Limb (tissue), 2 donors: ENCODE data around the gene SEMA4F.

Experiments used
- DNase-seq, 2 donors: peaks; one replicate each; pipeline ENCODE4 v3.0.0-alpha.2; 2016; ENCODE audit errors: extremely low spot score in 2 of 2

The SEMA4F gene

DNA sequence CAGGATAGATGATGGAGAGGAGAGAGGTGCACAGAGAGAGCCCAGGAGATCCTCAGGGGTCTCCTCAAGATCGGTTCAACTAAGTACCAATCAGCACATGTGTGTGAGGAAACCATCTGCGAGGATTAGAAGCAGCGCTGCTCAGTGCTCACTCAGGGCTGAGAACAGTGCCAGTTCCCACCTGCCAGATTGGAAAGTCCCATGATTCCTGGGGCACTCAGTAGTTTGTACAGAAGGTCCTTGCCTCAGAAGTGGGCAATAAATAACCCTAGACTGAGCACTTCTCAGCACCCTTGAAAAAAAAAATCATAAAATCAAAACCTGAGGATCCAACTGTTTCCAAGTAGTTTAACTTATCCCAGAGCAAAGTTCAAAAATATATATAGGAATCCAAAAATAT lies 53.8 kb downstream of the SEMA4F start:
- DNase-seq: no peak

DNA sequence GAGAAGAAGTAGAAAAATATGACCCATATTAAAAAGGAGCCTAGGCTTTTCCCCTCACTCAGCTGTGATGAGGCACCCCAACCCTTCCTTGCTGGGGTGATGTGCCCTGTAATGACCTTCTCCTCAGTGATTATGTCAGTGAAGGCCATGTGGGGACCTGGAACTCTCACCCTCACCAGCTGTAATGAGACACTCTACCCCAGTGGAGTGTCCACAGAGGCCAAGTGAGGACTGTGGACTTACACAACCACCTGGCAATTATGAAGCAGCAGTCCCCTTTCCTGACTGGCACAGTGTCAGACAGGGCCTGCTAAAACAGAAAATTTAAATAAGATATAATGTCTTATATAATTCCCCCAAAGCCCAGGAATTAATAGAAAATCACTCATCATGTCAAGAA lies 54.2 kb downstream of the SEMA4F start:
- no peak for DNase-seq

DNA sequence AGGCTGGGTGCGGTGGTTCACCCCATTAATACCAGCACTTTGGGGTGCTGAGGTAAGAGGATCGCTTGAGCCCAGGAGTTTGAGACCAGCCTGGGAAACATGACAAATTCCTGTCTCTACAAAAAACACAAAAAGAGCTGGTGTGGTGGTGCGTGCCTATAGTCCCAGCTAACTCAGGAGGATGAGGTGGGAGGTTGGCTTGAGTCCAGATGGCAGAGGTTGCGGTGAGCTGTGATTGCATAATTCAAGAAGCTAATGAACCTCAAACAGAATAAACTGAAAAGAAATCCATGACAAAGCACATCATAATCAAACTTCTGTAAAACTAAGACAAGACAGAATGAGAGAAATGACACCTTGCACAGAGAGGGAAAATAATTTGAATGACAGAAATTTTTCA lies 54.8 kb downstream of the SEMA4F start:
- DNase-seq: no peak

DNA sequence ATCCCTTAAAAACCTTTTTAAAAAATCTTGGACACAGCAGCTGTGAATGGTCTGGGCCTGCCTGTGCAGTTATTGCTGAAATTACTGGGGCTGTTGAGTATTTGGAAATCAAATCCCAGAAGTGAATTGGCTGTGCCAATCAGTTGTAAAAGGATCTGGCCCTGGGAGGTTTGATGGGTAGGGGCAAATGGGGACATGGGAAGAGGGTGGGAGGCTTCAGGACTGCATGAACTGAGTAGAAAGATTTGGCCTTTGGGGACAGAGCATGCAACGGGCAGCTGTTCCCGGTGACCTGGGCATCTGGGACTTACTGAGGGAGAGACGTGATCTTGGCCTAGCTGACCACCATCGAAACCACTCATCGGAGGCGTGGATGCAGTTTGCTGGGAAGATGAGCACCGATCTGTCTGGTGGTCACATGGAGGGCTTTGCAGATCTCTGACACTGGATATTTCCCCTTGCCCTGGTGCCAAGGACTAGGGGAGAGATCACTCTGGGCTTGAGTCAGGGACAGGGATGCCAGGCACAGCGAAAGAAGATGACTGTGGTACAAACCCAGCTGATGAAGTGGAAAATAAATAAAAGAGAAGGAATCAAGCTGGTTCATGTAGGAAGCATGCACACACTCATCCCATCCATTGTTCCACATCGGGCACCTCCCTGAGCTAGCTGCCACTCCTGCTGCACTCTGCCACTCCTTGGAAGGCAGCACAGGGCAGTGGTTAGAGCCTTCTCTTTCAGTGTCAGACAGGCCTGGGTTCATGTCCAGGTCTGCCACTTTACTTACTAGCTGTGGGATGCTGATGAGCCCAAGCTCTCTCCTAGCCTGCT lies 58.4 kb downstream of the SEMA4F start:
- no peak for DNase-seq

DNA sequence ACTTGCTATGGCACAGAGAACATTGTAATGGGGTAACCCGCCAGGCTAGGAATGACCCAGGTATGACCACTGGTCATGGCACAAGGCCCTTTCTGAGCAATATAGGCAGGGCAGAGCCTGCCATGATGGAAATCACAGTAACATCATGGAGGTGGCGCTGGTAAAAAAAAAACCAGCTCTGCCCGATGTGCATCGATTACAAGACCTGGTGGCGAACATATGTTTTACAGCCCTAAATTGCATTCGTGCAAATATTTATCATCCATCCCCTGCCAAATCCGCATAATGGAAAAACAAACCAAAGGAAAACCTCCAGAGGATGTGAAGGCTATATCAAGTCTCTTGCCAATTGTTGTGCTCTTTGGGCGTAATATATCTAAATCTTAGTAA lies 60.6 kb downstream of the SEMA4F start:
- DNase-seq: no peak

DNA sequence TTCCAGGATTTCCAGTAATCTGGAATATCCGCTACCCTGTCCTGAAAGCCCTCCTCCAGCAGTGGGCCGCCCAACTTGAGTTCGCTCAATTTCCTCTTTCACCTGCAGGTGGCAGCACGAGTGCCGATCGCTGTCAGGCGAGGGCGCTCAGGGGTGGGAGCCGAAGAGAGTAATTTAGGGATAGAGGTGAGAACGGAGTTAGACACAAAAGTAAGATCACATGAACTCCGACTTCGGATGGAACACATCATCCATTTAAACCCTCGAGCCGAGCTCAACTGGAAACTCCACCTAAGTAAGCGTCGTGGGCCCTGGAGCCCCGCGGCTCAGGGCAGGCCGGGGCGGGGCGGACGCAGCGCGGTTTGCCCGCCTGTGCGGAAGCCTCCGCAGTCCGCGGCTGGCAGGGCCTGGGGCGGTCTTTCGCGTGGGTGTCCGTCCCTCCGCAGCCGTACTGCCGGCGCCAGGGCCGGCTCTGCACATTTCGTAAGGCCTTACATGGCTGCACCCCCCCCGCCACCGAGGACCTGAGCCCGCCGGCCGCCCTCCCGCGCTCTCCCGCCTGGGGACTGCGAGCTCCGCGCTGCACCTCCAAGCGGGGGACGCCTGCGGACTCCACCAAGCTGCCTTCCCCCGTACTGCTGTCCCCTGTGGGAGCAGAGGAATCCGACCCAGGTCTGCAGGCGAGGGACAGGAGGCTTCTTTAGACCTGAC lies 61.2 kb downstream of the SEMA4F start:
- DNase-seq: peak; percentile 83 to 89

DNA sequence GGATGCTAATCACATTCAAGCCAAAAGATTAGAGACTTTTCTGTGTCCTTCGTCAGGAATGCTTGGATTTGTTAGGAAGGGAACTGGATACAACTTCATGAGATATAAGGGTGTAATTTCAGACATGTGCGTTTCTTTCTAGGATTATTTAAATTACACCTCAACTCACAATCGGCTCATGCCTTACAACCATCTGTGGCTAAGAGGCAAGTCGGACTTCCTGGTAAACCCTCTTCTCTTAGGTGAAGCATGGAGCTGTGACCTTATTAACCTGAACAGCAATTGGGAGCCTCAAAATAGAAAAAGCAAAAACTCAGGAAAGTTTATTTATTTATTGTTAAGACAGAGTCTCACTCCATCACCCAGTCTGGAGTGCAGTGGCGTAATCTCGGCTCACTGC lies 61.8 kb downstream of the SEMA4F start:
- no peak for DNase-seq

DNA sequence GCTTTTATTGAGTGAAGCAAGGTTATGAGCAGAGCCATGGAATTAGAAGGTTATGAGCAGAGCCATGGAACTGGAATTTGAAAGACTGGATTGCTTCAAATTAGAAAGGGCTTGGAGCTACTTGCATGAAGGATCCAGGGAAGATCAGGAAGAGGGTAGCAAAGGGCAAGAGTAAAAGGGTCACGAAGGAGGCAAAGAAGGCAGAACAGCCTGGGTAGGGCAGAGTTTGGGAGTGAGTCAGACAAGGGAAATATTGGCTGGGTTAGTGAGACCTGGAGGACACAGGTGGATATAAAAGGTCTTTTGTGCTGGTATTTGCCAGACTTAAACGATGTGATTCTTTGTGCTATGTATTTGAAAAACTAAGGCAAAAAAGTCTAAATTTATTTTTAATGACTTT lies 65.0 kb downstream of the SEMA4F start:
- no peak for DNase-seq

DNA sequence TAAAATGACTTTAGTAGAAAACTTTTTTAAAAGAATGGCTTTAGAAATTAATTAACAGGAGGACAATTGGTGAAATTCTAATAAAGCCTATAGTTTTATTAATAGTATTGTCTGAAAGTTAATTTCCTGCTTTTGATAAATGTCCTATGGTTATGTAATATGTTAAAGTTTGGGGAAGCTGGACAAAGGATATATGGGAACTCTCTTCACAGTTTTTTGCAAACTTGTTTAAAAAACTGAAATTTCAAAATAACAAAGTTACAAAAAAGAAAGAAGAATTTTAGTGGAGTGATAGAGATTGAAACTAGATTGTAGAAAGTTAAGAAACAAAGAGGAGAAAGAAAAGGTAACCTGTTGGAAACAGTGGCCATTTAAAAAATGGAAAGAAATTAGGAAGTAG lies 67.3 kb downstream of the SEMA4F start:
- no peak for DNase-seq

DNA sequence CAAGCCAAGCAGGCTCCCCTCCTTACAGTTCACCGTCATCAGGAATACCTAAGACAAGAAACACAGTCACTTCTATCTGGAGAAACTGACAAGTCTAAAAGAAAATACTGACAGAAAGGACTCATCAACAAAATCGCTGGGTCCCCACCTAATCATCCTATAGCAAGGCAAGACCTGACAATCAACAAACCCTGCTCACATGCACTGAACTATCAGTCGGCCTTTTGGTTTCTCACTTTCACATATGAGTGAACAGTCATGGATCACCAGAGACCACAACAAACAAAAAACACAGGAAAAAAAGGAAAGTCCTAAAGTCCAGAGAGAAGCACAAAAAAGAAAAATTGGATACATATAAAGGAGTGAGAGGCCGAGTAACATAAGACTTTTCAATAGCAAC lies 70.4 kb downstream of the SEMA4F start:
- DNase-seq: no peak

DNA sequence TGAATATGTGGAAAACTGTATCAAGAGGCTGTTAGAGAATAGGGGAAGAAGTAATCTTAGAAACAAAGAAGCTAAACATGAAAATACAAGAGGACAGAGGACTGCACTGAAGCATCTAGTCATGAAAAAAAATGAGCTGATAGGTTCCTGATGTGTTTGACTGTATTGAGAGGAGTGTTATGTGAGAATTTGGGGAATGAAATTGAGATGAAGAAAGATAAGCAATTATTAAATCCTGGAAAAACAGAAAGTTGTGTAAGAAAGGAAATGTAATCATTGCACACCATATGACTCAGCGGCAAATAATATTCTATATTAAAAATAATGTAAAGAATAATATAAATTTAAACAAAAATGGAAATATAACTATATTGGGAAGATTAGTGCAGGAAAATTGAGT lies 71.2 kb downstream of the SEMA4F start:
- no peak for DNase-seq

DNA sequence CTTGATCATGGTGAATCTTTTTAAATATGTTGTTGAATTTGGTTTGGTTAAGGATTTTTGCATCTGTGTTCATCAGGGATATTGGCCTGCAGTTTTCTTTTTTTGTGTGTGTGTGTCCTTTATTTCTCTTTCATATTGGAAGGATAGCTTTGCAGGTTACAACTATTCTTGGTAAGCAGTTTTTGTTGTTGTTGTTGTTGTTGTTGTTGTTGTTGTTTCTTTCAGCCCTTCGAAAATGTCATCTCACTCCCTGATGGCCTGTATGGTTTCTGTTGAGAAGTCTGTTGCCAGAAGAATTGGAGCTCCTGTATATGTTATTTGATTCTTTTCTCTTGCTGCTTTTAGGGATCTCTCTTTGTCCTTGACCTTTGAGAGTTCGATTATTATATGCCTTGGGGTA lies 74.8 kb downstream of the SEMA4F start:
- no peak for DNase-seq

DNA sequence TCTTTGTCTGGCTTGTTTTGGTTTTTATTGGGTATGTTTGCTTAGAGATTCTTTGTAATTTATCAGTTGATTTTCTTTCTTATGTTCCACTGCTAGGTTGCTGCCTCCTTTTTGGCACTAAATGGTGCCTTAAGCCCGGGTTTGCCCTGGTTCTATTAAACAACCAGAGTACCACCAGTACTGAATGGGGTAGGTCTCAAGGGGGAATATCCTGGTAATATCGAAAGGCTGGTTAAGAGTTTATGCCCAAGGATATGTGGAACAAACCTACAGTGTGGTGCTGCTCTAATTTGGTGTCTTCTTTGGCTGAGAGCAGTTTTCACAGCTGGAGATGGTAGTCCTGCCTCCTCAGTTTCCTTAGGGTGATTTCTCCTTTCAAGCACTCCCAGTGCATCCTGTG lies 76.5 kb downstream of the SEMA4F start:
- DNase-seq: no peak
